GM19468 (cell line): ENCODE measurements around the gene FOXD1.
"Not testable (repeated sequence)": the region's sequence is repeated elsewhere in the genome, so short reads cannot be mapped to it uniquely, and the experiment has no call there.

Experiments used
- ATAC-seq: cut with Tn5 transposase; IDR thresholded peaks from one replicate; pipeline ENCODE4 v1.9.1; 2021; ENCODE audit warnings: mild to moderate bottlenecking, moderate library complexity, moderate number of reproducible peaks; ENCODE audit not compliant: unreplicated experiment; ENCODE audit errors: extremely low read depth

The FOXD1 gene

GRCh38 chr5:73468638-73469037 lies 20.1 kb upstream of the FOXD1 start:
- not testable (repeated sequence) for ATAC-seq

GRCh38 chr5:73464016-73464745 lies 15.6 kb upstream of the FOXD1 start:
- no peak for ATAC-seq

DNA sequence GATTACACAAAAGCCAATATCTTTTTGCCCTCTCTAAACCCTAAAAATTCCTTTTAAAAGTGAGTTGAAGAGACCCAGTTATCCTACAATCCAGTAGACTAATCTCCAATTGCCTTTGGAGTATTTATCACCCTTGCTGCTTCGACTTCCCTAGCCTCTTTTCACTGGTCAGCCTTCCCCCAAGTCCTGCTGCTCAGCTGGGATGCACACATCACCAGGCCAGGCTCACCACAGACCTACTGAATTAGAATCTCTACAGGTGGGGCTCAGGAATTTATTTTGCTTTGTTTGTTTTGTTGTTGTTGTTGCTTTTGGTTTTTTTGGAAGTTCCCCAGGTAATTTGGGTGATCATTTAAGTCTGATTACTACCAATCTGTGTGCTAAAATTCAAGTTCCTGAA lies 11.6 kb upstream of the FOXD1 start:
- ATAC-seq = no peak

GRCh38 chr5:73459366-73459765 lies 10.8 kb upstream of the FOXD1 start:
- no peak for ATAC-seq

- ATAC-seq = not testable (repeated sequence)
These were observed 7.9 kb upstream of the FOXD1 start for GRCh38 chr5:73456462-73456861.

DNA sequence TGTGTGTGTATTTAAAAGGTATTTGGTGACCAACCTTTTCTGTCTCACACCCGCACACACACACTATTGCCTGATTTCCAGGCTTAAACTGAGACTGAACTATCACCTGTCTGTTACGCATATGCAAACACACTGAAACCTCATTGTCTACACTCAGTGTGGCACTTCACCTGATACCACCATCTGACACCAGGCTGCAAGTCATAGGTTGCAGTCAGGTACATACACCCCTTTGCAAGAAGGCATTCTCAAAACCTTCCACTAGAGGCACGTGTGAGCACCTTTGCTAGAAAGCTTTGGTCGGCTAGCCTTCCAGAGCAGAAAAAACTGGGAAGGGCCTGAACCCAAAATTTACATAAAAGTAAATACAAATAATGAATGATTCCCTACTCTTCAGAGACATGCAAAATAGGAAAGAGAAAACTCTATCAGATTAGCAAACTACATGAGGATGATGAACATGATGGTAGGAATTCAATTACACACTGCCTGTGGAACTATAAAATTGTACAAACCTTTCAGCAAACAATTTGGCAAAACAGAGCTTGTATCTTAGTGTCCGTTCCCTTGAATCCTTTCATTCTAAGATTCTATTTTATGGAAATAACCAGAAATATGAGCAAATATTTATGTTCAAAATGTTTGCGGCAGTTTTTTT lies 5.9 kb upstream of the FOXD1 start:
- no peak for ATAC-seq

DNA sequence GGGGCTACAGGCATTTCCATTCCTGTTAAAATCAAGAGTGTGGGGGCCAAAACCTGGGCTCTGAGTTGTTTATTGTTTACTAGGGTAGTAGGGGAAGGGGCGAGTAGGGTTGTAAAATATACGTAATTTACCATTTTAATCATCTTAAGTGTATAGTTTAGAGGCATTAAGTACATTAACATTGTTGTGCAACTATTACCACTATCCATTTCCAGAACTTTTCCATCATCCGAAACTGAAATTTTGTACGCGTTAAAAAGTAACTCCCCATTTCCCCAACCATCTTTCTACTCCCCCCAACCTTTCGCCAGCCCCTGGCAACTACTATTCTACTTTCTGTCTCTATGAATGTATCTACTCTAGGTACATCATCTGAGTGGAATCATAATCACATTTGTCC lies 3.6 kb upstream of the FOXD1 start:
- no peak for ATAC-seq

- ATAC-seq = no peak
These were observed 2.9 kb upstream of the FOXD1 start for GRCh38 chr5:73451224-73452130.

GRCh38 chr5:73450672-73451223 lies 2.2 kb upstream of the FOXD1 start:
- ATAC-seq = no peak

DNA sequence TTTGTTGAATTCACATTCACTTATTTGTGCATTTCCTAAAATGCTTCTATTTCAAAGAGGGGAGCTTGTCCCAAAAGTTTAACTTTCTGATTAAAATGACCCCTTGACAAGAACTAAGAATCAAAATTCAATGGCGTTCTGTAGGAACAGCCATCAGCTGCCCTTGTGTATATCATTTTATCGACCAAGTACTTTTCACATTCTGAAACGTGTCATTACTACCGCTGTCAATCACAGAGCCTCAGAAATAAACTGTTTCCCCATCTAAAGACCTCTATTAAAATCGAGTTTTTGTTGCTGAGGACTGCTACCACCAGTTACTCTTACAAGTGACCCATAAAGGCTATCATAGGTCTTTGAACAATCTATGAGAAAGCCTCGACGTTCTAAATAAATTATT lies 1.6 kb upstream of the FOXD1 start:
- ATAC-seq = no peak

DNA sequence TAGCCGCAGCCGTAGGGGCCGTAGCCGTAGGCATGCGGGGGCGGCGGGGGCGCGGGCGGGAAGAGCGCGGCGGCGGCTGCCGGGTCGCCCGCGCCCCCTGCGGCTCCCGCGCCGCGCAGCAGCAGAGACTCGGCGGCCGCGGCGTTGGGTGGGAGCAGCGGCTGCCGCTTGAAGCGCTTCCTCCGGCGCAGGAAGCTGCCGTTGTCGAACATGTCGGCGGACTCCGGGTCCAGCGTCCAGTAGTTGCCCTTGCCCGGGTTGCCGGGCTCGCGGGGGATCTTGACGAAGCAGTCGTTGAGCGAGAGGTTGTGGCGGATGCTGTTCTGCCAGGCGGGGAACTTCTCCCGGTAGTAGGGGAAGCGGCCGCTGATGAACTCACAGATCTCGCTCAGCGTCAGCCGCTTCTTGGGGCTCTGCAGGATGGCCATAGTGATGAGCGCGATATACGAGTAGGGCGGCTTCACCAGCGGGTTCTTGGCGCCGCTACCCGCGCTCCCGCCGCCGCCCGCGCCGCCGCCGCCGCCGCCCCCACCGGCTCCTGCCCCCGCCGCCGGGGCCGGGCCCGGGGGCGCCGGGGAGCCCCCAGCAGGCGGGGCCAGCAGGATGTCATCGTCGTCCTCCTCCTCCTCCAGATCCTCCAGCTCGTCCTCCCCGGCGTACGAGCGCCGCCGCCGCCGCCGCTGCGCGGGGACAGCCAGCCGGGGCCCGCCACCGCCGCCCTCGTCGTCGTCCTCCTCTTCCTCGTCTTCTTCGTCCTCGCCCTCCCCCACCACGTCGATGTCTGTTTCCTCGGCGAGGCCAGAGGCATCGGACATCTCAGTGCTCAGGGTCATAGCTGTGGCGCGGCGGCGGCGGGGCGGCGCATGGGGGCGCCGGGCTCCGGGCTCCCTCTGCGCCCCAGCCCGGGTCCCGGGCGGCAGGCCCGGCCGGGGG lies 781 bp downstream of the FOXD1 start:
- no peak for ATAC-seq

DNA sequence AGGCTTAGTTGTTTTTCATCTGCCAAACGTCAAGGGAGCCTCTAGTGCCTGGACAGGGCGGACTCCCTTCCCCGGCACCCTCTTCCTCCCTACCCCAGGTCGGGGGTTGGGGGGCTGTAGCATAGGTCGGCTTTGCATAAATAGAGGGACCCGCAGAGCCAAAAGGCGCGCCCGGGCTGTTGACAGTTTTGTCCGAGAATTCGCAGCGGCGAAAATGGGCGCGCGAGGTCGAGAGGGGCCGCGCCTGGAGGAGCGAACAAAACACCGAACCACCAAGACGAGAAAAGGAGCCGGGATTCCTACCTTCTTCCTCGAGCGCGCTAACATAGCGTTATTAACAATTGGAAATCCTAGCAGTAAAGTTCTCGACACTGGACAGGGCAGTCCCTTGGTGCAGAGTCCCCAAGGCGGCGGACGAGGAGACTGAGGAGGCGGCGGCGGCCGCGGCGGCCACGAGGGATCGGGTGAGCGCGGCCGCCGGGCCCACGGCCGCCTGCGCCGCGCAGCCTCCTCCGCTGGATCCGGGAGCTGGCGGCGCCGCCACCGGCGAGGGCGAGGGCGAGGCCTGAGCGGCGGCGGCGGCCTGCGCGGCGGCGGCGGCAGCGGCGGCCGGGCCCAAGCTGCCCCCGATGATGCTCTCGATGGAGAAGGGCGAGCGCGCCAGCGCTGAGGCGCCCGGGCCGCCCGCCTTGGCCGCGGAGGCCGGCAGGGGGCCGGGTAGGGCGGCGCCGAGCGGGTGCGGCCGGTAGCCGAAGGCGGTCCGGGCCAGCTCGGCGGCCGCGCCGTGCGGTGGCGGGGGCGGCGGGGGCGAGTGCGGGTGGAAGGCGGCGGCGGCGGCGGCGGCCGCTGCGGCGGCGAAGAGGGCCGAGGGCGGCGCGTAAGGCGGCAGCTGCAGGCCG lies 1.7 kb downstream of the FOXD1 start:
- ATAC-seq = no peak

- ATAC-seq = no peak
These were observed 2.6 kb downstream of the FOXD1 start for GRCh38 chr5:73445665-73446630.

DNA sequence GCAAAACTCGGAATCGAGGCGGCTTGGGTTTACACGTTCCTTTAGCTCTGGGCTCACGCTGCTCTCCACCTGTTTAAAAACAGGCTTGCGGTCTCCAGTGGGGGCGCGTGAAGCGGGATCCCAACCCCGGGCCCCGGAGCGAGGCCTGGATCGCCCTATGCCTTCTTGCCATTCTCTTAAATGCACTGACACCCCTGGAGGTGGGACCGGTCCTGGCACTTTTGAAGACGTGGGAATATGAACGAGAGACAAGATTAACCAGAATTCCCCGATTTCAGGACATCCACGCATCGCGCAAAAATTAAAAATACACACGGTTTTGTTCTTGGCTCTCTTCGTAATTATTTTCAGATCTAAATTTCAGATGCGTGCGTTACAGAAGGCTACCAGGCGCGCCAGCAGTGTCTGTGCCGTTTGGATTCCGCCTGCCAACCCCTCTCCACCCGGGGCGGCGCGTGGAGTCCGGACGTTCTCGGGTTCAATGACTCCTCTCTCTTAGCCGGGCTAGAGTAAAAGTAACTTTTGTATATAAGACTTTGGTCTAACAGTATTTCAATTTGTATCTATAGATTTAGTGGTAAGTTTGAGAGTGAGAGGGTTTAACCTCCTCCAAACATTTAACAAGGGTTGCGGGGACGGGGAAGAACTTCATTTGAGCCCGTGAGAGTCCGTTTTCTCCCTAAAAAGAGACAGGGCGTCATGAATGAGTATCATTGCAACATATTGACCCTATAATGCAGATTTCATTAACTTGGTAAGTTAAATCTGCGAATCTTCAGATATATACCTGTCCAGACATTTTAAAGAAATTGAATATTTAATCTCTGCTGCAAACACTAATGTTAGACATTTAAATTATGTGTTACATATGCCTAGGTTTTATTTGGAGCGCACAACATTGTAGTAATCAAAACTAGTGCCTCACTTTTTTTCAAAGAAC lies 3.8 kb downstream of the FOXD1 start:
- ATAC-seq = no peak

GRCh38 chr5:73443829-73444498 lies 4.6 kb downstream of the FOXD1 start:
- ATAC-seq = no peak
